ENCODE measurements around the gene B3GALT4.
A peak's percentile ranks its signal among the peaks of the same experiment; 100 is the strongest.

B3GALT4 gene

GRCh38 chr6:33251395-33252012, 25.4 kb upstream of the B3GALT4 start:
- ChIA-PET POLR2A (interaction anchor here (0.7 to 4.8 kb wide), 5 partner anchors 12 to 280 kb away, joined by 3 to 65 read pairs (median 30); partner anchors contain the start of genes B3GALT4, RPS18 and VPS52), CTCF (interaction anchor here (0.6 to 1.6 kb wide), 6 partner anchors 16 to 413 kb away, joined by 3 to 8 read pairs (median 5); partner anchors contain the start of genes B3GALT4, RPS18, TAP2 and VPS52)
- H3K4me1 ChIP-seq (ENCODE audit: control insufficient read depth, insufficient read depth, low read length), result peaks cover 12% of the 10 kb centered on the region
- H3K4me3 ChIP-seq (ENCODE audit: low read depth, low read length), result no peak overlapping the region
- peaks cover 14 to 20% of the 10 kb centered on the region in 2 experiments; a peak in 2 of 3 replicates for H3K36me3 ChIP-seq (ENCODE audit: control insufficient read depth in 2 of 2, insufficient read depth in 1 of 2, low read length in 2 of 2)
- H3K9me3 ChIP-seq (ENCODE audit: control insufficient read depth, insufficient read depth, low read depth, low read length), result no peaks in the 10 kb centered on the region
- H3K27ac ChIP-seq (ENCODE audit: extremely low read depth, low read depth, low read length), result no peak overlapping the region
- TF ChIP-seq ZNF677 (tag by site-specific recombination; IDR thresholded peaks at IDR 0.05), result no peak
- TF ChIP-seq ZNF654 (tag by site-specific recombination; IDR thresholded peaks at IDR 0.05; ENCODE audit: low read depth), result peak; percentile 11; the same call in 1 of the 2 replicates
- TF ChIP-seq ZNF837 (tag by site-specific recombination; IDR thresholded peaks at IDR 0.05), result no peak
- no peak for TF ChIP-seq GLIS2 (tag by site-specific recombination; IDR thresholded peaks at IDR 0.05)

- ChIA-PET CTCF (interaction anchor here (0.6 kb wide), 1 partner anchor 47 kb away, joined by 3 read pairs; no protein-coding TSS in a partner anchor), POLR2A (interaction anchor here (0.7 kb wide), 1 partner anchor 376 kb away, joined by 6 read pairs; no protein-coding TSS in a partner anchor)
- Histone ChIP-seq H3K27ac (ENCODE audit: extremely low read depth, low read depth, low read length) (no peak overlapping the region), H3K9me3 (ENCODE audit: control insufficient read depth, insufficient read depth, low read depth, low read length) (no peaks in the 10 kb centered on the region), H3K4me1 (ENCODE audit: control insufficient read depth, insufficient read depth, low read length) (peaks cover 12% of the 10 kb centered on the region), H3K36me3 (ENCODE audit: control insufficient read depth in 2 of 2, insufficient read depth in 1 of 2, low read length in 2 of 2) (peaks cover 26% of the 10 kb centered on the region in 2 experiments; a peak in 2 of 3 replicates), H3K4me3 (ENCODE audit: low read depth, low read length) (no peak overlapping the region)
- TF ChIP-seq ZNF324 (tag by site-specific recombination; IDR thresholded peaks at IDR 0.05) (no peak), ZNF621 (tag by site-specific recombination; IDR thresholded peaks at IDR 0.05) (no peak), TCF7L2 (IDR thresholded peaks at IDR 0.05; ENCODE audit: borderline replicate concordance, low read depth, low read length) (no peak), GLIS2 (tag by site-specific recombination; IDR thresholded peaks at IDR 0.05) (no peak), ZNF112 (tag by site-specific recombination; IDR thresholded peaks at IDR 0.05) (no peak), ZNF266 (tag by site-specific recombination; IDR thresholded peaks at IDR 0.05; ENCODE audit: low read depth) (no peak), ZNF561 (tag by site-specific recombination; IDR thresholded peaks at IDR 0.05; ENCODE audit: borderline replicate concordance) (no peak), ZNF837 (tag by site-specific recombination; IDR thresholded peaks at IDR 0.05) (no peak), ZNF623 (tag by site-specific recombination; IDR thresholded peaks at IDR 0.05) (no peak), ZNF140 (tag by site-specific recombination; IDR thresholded peaks at IDR 0.05) (no peak), ZSCAN18 (tag by site-specific recombination; IDR thresholded peaks at IDR 0.05) (no peak), ZNF747 (tag by site-specific recombination; IDR thresholded peaks at IDR 0.05) (no peak), ZNF157 (tag by site-specific recombination; IDR thresholded peaks at IDR 0.05) (no peak), GLI4 (tag by site-specific recombination; IDR thresholded peaks at IDR 0.05) (no peak), ZNF404 (tag by site-specific recombination; IDR thresholded peaks at IDR 0.05) (no peak), ZNF350 (tag by site-specific recombination; IDR thresholded peaks at IDR 0.05) (no peak)
- TF ChIP-seq, protein P1, sequence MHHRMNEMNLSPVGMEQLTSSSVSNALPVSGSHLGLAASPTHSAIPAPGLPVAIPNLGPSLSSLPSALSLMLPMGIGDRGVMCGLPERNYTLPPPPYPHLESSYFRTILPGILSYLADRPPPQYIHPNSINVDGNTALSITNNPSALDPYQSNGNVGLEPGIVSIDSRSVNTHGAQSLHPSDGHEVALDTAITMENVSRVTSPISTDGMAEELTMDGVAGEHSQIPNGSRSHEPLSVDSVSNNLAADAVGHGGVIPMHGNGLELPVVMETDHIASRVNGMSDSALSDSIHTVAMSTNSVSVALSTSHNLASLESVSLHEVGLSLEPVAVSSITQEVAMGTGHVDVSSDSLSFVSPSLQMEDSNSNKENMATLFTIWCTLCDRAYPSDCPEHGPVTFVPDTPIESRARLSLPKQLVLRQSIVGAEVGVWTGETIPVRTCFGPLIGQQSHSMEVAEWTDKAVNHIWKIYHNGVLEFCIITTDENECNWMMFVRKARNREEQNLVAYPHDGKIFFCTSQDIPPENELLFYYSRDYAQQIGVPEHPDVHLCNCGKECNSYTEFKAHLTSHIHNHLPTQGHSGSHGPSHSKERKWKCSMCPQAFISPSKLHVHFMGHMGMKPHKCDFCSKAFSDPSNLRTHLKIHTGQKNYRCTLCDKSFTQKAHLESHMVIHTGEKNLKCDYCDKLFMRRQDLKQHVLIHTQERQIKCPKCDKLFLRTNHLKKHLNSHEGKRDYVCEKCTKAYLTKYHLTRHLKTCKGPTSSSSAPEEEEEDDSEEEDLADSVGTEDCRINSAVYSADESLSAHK (tag by site-specific recombination; IDR thresholded peaks at IDR 0.05), result no peak
- TF ChIP-seq, protein P2, sequence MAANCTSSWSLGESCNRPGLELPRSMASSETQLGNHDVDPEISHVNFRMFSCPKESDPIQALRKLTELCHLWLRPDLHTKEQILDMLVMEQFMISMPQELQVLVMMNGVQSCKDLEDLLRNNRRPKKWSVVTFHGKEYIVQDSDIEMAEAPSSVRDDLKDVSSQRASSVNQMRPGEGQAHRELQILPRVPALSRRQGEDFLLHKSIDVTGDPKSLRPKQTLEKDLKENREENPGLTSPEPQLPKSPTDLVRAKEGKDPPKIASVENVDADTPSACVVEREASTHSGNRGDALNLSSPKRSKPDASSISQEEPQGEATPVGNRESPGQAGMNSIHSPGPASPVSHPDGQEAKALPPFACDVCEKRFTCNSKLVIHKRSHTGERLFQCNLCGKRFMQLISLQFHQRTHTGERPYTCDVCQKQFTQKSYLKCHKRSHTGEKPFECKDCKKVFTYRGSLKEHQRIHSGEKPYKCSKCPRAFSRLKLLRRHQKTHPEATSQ (tag by site-specific recombination; IDR thresholded peaks at IDR 0.05), result no peak
- TF ChIP-seq, protein P3, sequence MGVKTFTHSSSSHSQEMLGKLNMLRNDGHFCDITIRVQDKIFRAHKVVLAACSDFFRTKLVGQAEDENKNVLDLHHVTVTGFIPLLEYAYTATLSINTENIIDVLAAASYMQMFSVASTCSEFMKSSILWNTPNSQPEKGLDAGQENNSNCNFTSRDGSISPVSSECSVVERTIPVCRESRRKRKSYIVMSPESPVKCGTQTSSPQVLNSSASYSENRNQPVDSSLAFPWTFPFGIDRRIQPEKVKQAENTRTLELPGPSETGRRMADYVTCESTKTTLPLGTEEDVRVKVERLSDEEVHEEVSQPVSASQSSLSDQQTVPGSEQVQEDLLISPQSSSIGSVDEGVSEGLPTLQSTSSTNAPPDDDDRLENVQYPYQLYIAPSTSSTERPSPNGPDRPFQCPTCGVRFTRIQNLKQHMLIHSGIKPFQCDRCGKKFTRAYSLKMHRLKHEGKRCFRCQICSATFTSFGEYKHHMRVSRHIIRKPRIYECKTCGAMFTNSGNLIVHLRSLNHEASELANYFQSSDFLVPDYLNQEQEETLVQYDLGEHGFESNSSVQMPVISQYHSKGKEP (tag by site-specific recombination; IDR thresholded peaks at IDR 0.05), result no peak
Measured at GRCh38 chr6:33252759-33253158, 24.2 kb upstream of the B3GALT4 start.
